CD4-positive, alpha-beta T cell treated with Interleukin-17A for 4 hours (primary cell): ENCODE measurements around the gene SNRK.
A peak's percentile ranks its signal among the peaks of the same experiment; 100 is the strongest.

Experiments
- DNase-seq: peaks from one replicate; pipeline ENCODE4 v3.0.0-alpha.2; 2020; ENCODE audit warnings: mixed read lengths

SNRK gene

DNA sequence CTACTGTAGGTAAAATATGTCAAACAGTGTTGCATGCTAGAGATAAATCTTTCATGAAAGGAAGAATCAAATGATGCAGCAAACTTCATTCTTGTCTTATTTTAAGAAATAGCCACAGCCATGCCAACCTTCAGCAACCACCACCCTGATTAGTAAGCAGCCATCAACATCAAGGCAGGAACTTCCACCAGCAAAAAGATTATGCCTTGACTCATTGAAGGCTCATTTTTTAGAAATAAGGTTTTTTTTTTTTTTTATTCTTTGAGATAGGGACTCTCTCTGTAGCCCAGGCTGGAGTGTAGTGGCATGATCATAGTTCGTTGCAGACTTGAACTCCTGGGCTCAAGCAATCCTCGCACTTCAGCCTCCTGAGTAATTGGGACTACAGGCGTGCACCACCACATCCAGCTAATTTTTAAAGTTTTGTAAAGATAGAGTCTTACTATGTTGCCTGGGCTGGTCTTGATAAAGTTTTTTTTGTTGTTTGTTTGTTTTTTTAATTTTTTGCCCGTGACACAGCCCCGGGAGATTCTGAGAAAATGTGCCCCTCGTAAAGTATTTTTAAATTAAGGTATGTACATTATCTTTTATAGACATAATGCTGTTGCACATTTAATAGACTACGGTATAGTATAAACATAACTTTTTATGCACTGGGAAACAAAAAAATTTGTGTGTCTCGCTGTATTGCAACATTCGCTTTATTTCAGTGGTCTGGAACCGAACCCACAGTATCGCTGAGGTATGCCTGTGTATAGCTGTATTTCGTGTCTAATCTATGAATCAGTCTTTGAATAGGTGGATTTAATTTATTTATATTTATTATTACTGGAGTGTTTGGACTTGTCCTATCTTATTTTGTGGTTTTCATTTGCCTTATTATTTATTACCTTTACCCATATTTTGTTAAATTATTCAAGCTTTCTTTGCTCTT lies 23.3 kb downstream of the SNRK start:
- peak; percentile 15 for DNase-seq

DNA sequence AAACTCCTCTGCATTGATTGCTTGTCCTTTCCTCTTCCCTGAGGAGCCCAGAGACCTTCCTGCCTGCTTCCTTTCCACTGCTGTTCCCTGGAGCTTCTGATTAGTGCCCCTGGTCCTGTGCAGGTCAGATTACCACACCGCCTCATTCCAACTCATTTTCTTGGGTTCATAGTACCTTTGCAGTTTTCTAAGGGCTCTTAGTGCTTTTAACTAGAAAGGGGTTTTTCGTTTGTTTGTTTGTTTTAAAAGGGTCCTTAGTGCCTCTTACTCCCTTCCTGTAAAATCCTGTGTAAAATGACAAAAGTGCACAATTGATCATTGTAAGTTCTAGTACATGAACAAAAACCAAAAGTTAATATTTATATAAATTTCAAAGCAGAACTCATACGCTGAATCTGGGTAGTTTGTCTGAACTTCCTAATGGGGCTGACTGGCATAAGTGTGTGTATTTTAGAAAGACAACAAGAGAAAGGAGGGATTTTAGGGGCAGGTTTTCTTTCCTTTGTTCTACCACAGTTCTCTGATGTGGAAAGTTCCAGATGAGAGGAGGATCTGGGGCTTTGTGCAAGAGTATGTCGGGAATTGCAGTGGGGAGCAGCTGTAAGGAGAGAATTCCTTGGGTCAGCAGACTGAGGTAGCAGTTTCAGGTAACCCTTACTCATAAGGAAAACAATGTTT lies 30.6 kb downstream of the SNRK start:
- no peak for DNase-seq

GRCh38 chr3:43317461-43318316 lies 31.3 kb downstream of the SNRK start:
- no peak for DNase-seq

GRCh38 chr3:43319376-43319775 lies 33.0 kb downstream of the SNRK start:
- no peak for DNase-seq

GRCh38 chr3:43319794-43320193 lies 33.5 kb downstream of the SNRK start:
- no peak for DNase-seq

GRCh38 chr3:43320288-43320687 lies 33.9 kb downstream of the SNRK start:
- DNase-seq: no peak

GRCh38 chr3:43323541-43323940 lies 37.2 kb downstream of the SNRK start:
- DNase-seq: no peak

DNA sequence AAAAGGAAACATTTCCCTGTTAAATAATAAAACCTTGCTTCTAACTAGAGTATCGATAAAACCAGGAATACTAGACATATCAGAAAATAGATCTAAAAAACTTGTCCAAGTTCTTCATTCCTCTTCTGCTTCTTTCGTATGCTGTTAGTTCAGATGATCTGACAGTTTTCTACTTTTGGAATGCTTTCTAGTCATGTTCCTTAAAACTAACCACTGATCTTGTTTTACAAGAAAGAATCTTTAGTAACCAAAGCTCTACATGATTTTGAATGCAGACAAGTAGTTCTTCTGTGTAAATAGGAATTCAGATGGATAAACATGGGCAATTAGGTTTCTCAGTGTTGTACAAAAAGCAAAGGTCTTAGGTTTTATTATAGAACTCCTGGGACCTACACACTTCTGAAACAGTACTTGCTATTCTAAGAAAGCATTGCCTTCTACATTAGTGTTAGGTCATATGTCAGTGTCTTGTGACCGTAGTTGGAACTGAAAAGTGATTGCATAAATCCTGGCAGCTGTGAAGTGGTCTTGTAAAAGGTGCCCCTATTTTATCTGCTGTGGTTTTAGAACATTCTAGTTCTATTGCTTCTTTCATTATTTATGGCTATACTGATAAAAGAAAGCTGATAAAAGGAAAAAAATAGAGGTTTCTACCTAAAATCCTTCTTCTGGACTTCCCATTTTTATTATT lies 40.7 kb downstream of the SNRK start:
- DNase-seq: no peak

GRCh38 chr3:43327582-43327979 lies 41.2 kb downstream of the SNRK start:
- no peak for DNase-seq

- no peak for DNase-seq
Measured at GRCh38 chr3:43328653-43329052, 42.3 kb downstream of the SNRK start.

DNA sequence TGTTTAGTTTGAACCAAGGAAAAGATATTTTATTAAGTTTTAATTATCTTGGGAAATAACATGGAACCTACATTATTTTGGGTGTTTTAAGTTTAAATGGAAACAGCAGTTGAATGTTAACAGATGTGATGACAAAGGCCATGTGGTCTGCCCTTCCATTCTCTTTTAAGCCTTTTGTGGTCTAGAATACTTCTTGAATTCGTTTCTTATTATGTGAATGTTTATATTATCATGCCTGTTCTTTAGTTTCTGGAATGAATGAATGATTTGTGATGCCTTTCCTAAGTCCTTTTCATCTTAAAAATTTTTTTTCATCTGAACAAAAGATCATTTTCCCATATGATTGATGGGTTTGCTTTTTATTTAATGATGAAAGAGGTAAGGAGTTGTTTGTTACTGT lies 44.6 kb downstream of the SNRK start:
- DNase-seq: no peak

DNA sequence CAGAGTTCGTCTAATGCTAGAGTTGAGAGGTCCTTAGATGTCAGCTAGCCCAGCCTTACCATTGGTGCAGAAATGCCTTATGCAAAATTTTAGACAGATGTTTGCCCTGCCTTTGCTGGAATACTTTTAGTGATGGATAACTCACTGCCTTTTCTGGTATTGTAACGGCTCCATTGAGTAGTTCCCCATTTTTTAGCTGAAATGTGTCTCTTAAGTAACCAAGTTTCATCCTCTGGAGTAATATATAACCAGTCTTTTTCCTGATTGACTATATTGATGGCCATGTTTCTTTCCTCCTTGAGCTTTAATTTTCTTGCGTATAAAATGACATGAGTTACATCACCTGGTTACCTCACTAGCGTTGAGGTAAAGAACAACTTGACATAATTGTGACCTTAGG lies 45.0 kb downstream of the SNRK start:
- DNase-seq: no peak

DNA sequence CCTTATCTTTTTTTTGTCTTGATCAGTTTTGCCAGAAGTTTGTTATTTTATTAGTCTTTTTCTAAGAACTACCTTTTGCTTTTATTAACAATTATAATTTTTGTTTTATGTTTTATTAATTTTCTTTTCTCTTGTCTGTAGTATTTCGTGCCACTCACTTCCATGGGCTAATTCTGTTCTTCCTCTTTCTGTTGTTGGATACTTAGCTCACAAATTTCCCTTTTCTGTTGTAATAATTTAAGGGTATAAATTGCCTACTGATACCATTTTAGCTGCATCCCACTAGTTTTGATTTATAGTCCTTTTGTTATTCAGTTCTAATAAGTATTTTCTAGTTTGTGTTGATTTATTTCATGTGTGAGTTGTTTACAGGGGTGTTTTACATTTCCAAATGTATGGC lies 48.6 kb downstream of the SNRK start:
- no peak for DNase-seq

GRCh38 chr3:43335799-43336198 lies 49.5 kb downstream of the SNRK start:
- no peak for DNase-seq

DNA sequence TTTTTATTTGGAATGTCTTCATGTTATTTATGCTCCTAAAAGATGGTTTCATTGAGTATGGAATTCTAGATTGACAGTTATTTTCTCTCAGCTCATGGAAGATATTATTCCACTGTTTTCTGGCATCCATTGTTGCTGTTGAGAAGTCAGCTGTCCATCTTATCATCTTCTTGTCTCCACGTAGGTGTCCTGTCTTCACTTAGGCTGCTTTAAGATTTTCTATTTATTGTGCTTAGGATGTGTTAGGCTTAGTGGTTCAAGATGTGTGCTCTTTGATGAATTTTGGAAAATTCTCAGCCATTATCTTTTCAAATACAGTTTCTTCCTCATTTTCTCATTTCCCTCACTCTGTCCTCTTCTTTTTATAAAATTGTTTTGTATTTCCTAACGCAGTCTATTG lies 52.0 kb downstream of the SNRK start:
- no peak for DNase-seq

DNA sequence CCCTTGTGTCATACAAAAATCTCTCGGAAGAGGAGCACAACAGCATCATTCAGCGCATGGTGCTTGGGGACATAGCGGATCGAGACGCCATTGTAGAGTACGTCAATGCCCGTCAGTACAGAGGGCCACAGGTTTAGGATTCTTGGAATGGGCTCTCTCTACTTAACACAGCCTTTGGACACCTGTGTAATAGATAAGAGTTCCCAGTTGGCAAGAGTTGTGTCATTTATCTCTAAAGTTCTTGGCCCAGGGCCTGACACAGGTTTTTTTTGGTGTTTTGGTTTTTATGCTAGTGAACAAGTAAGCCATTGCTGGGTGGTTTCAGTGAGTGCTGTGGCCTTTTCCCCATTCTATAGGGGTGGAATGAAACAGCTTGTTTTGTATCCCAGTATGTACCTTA lies 54.1 kb downstream of the SNRK start:
- DNase-seq: no peak

- no peak for DNase-seq
Measured at GRCh38 chr3:43341788-43342187, 55.4 kb downstream of the SNRK start.

DNA sequence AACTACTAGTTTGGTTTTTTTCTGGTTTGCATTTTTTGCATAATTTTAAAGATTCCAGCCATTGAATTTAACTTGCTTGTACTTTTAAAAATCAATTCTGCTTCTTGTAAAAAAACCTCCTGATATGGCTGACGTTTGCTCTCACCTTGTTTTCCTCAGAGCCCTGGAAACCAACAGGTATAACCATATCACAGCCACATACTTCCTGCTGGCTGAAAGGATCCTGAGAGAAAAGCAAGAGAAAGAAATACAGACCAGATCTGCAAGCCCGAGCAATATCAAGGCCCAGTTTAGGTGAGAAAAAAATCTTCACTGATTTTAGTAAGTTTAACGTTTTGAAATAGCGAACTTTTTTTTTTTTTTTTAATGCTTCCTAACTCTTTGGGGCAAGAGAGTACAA lies 56.8 kb downstream of the SNRK start:
- DNase-seq: peak; percentile 20

- no peak for DNase-seq
Measured at GRCh38 chr3:43343815-43344214, 57.5 kb downstream of the SNRK start.

GRCh38 chr3:43344520-43344919 lies 58.2 kb downstream of the SNRK start:
- DNase-seq: no peak

GRCh38 chr3:43345246-43345645 lies 58.9 kb downstream of the SNRK start:
- DNase-seq: no peak

- DNase-seq: no peak
Measured at GRCh38 chr3:43345877-43346276, 59.5 kb downstream of the SNRK start.
